HCT116 (cell line): ENCODE measurements around the gene TAF4.
"Not testable (repeated sequence)": the region's sequence is repeated elsewhere in the genome, so short reads cannot be mapped to it uniquely, and the experiment has no call there.

Source experiments
- CEBPB ChIP-seq: IDR thresholded peaks from 2 replicates; pipeline ENCODE4 v1.6.1; 2012; ENCODE audit warnings: low read depth
- CTCF ChIP-seq, 3 experiments: fragments of 200-600 bp in 1 of 3; sonication (generic) in 1 of 3; IDR thresholded peaks in 2 of 3; conservative IDR thresholded peaks in 1 of 3; 2 replicates each; pipeline ENCODE4 v1.5.1; 2012 to 2017; ENCODE audit warnings: low read depth in 2 of 3, low read length in 2 of 3, antibody characterized with exemption in 1 of 3, borderline replicate concordance in 1 of 3, control low read depth in 1 of 3, mild to moderate bottlenecking in 1 of 3, mixed read lengths in 1 of 3, mixed run types in 1 of 3, moderate library complexity in 1 of 3; ENCODE audit not compliant: insufficient read depth in 1 of 3
- POLR2A ChIP-seq: IDR thresholded peaks from 2 replicates; pipeline ENCODE4 v1.7.0; 2011; ENCODE audit warnings: borderline replicate concordance; ENCODE audit not compliant: insufficient read depth, insufficient read length; ENCODE audit errors: extremely low read depth

DNA sequence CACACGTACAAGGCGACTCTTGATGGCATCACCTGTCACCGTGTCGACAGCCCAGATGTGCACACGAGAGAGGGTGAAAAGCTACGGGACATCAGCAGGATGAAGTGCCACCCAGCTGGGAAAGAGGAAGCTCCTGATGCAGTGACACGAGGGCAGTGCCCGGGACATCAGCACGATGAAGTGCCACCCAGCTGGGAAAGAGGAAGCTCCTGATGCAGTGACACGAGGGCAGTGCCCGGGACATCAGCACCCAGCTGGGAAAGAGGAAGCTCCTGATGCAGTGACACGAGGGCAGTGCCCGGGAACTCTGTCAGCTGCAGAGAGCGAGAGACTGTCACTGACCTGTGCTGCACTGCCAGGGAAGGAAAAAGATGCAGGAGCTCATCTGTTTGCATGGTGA, 81.2 kb downstream of the TAF4 start:
- not testable (repeated sequence) for TF ChIP-seq CTCF (IDR thresholded peaks at IDR 0.05 in 2 of 3, conservative IDR thresholded peaks at IDR 0.05 in 1 of 3; ENCODE audit: borderline replicate concordance in 1 of 3, insufficient read depth in 1 of 3, low read depth in 2 of 3, low read length in 2 of 3); POLR2A; CEBPB
